LHCN-M2 (cell line): Measurements from ENCODE around the gene SETMAR. TPM values are rescaled to one million over a fixed set of nuclear protein-coding genes. Genes with fewer than 3 reads are reported as not detected.
"Not testable (repeated sequence)": the region's sequence is repeated elsewhere in the genome, so short reads cannot be mapped to it uniquely, and the experiment has no call there.

Experiments
- DNase-seq: peaks from one replicate; pipeline ENCODE4 v3.0.0-alpha.2; 2012; ENCODE audit warnings: low read depth
- polyA plus RNA-seq: library from polyadenylated mRNA; unstranded; fragments of >200 nt; gene quantifications from one replicate; pipeline ENCODE4 v1.2.1, GENCODE V29; 2012; ENCODE audit warnings: missing spikeins
- total RNA-seq: library from RNA; depleted of rRNA; stranded (reverse); fragments of >200 nt; gene quantifications from 2 replicates; pipeline ENCODE4 v1.2.3, GENCODE V29; 2014; rRNA removed

SETMAR gene
- total RNA-seq = 22.0 and 25.2 TPM in 2 replicates
- 11.1 TPM for polyA plus RNA-seq

DNA sequence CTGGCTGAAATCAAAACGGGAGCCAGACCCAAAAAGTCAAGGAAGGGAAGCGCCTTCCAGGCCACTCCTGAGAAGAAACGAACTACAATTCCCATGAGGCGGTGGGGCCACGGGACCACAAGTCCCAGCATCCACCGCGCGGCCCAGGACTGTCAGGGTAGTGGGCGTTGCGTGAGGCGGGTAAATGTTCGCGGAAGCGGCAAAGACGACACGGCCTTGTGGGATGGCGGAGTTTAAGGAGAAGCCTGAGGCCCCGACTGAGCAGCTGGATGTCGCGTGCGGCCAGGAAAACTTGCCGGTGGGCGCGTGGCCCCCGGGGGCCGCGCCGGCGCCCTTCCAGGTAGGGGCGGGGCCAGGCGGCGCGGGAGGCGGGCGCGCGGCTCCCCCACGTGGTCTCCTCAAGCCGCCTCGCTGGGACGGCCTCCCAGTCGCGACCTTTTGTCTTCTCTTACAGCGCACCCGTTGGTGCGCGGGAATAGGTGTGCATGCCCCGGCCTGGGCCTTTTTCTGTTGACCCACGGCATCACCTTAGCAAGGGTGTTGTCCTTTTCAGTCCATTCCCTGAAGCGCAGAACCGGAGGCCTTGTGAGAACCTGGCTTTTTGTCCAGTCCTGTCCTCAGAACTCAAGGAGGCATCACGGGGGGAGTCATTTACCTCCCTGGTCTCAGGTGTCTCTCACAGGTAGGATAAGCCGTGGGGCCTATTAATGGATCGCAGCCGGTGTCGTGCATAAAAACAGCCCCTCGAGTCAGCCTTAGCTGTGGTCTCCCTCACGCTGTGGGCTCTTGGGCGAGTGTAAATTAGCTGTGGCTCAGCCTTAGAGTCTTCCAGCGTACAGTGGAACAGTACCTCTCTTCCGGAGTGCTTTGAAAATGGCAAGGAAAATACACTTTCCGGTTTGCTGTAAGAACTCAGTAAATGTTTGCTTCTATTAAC, at the start of gene SETMAR:
SETMAR (plus strand) TSS at position 183 of the 937 bp plus-strand sequence; CDS start at position 185, 2 bp downstream.
- peak; percentile 85 for DNase-seq

DNA sequence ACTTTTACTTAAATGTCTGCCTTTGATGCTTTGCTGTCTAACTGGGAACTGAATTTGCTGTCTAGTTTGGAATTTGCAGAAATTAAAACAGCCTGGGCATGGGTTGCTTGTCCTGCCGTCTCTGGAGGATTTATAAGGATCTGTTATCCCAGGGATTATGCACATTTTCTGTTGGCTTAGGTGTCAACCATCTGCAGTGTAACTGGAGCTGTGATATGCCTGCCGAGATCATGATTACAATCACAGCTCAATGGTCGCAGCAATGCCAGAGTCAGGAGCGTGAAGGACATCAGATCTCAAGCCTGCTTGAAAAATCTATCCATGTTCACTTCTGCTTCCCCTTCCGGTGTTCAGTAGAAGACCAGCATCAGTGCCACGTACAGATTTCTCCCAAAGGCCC, 41.8 kb upstream of the SETMAR start:
- DNase-seq = no peak

DNA sequence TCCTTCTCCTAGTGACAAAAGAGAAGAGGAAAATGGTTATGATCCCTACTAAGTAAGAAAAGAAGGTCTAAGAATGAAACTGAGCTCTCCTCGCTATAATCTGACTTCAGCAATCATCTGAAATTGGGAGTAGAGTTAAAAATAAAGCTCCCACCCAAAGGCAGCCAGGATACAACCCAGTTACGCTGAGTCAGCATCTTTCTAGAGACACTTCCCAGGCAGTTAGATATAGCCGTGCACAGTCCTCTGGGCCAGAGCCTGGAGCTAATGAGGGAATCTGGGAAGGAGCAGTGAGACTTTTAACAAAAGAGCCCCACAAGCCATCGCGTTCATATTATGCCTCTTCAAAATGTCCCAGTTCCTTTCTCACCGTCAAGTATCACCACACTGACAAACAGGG, 39.1 kb upstream of the SETMAR start:
- DNase-seq = no peak

- DNase-seq = no peak
These were observed 32.4 kb upstream of the SETMAR start for GRCh38 chr3:4270720-4271119.

GRCh38 chr3:4271834-4272233, 31.3 kb upstream of the SETMAR start:
- DNase-seq = peak; percentile 34

DNA sequence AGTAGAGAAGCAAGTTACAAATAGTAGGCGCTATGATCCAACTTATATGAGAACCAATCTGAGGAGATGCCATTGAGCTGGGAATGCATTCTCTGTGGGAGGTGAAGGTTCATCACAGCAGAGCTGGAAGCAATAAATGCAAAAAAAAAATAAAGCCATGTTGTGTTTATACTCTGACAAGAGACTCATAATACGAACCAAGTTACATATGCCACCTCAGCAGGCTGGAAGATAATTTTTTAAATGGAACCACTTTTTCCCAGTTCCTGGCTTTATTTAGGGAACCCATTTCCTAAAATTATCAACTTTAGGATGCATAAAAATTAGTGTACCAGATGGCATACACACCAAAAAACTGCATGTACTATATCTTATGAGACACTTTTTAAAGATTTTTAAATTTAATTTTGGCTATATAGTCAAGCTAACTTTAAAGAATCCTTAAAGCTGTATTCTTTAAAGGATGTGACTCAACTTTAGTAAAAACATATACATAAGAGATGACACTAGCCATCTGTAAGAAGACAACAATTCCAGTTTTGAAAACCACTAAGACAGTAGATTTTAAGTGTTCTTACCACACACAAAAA, 23.6 kb upstream of the SETMAR start:
- DNase-seq = no peak

DNA sequence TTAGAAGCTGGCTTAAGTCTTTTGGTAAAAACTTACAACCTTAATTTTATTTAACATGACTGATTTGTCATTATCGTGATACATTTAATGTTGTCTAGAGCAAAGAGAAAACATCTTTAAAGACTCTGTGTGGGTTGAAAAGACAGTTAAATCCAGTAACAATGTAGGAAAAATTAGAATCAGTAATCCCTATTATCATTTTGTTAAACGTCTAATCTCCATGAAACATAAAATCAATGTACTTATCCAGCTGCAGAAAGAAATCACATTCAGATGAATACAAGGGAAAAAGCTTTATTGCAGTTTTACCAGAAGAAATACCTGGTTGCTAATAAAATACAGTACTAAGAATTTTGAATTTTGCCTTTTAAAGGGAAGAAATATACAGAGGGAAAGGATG, 21.2 kb upstream of the SETMAR start:
- no peak for DNase-seq

- DNase-seq = no peak
These were observed 18.3 kb upstream of the SETMAR start for GRCh38 chr3:4284865-4285264.

DNA sequence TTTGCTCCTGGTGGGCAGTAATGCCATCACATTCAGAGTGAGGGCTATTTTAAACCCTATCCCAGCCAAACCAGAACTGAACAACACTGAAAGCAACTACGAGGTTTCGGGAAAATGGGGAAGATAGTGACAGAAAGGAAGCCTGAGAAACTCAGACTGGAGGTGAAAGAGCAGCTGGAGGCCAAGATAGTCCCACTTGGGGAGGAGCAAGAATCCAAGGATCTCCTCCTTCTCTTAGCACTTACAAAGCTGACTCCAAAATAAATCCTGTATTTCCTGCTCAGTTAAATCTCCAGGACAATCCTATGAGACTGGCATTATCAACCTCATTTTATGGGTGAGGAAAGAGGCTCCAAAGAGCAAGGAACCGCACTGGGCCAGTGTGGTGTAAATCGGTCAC, 14.1 kb upstream of the SETMAR start:
- DNase-seq = no peak

DNA sequence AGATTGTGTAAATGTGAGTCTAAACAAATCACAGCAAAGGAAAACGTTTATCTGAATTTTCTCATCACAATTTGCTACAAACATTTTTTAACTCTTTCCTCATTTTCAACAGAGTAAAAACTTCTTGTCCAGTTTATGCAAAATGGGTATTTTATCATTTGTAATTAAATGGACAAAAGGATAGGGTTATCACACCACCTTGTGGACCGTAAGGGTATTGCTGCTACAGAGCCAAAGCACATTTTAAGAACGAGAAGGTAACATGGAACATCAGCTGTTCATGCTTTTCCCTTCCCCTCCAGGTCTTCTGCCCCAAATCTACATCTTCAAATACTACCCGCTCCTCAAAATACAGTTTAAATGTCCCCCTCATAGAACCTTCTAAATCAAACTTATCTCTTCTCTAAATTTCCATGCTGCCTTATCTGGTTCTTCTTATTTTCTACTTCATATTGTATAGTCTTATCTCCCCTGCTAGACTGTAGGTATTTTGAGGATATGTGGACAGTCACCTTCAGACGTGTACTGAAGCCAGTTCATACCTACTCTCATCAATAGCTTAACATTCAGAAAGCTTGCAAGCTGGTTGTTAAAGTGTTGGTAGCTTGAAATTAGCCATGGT, 12.8 kb upstream of the SETMAR start:
- DNase-seq = peak; percentile 38

DNA sequence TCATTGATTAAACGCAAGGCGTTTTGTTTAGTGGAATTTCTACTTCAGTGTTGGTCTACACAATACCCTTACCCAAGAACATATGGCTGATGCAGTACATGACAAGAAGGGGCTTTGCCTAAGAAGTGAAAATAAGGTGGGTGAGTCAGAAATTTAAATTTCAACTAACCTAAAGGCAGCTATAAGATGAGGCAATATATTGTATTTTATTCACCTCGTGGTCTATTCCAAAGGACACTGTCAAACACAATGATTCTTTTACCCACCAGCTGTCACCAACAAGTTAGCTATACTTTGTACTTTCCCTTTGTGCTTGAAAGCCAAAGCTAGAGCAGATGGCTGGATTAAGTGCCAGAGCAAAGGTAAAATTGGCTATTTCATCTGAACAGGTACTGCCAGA, 10.9 kb upstream of the SETMAR start:
- no peak for DNase-seq

GRCh38 chr3:4294616-4295327, 8.4 kb upstream of the SETMAR start:
- DNase-seq = no peak

- not testable (repeated sequence) for DNase-seq
These were observed 6.7 kb upstream of the SETMAR start for GRCh38 chr3:4296454-4296853.

GRCh38 chr3:4297486-4297885, 5.7 kb upstream of the SETMAR start:
- no peak for DNase-seq

DNA sequence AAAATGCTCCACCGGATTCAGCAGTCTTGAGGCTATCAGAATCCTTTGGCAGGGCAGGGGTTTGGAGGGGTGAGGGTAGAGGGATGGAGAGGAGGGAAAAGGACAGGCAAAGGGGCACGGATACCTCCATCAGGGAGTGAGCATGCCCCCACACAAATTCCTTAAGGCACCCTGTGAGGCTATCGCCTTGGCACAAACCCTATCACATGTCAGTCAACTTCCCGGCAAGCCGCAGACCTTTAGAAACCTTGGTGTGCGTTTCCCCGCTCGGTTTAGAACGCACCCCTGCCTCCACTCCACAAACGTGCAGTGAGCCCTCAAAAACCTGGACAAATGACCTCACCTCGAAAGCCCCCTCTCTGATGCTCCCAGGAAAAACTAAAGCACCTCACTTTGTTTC, 422 bp upstream of the SETMAR start:
- DNase-seq = no peak

DNA sequence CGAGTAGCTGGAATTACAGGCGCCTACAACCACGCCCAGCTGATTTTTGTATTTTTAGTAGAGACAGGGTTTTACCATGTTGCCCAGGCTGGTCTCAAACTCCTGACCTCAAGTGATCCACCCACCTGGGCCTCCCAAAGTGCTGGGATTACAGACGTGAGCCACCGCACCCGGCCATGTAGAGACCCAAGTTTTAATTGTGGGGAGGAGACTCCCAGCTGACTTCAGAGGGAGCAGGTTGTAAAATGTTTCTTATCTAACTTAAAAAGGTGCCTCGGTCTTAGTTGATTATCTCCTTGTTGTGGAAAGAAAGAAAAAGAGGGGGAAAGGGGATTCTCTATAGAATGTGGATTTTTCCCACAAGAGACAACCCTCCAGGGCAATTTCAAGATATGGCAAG, 2.0 kb downstream of the SETMAR start:
- DNase-seq = not testable (repeated sequence)

- DNase-seq = no peak
These were observed 2.9 kb downstream of the SETMAR start for GRCh38 chr3:4306091-4306490.

DNA sequence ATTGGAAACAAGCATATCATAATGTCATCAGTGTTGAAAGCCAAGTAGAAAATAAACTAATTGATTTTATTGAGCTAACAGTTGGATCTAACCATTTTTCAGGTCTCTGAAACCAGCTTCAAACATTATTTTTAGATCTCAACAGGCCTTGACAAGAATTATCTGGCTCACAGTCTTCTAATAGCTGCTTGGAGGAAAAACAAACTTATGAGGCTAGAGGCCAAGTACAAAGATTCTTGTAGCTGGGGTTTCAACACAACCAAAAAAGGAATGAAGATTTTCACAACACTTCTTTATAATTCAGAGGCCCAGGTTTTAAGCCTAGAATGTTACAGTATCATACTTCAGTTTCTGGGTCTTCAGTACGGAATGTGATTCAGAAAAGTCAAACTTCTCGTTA, 3.7 kb downstream of the SETMAR start:
- DNase-seq = no peak

DNA sequence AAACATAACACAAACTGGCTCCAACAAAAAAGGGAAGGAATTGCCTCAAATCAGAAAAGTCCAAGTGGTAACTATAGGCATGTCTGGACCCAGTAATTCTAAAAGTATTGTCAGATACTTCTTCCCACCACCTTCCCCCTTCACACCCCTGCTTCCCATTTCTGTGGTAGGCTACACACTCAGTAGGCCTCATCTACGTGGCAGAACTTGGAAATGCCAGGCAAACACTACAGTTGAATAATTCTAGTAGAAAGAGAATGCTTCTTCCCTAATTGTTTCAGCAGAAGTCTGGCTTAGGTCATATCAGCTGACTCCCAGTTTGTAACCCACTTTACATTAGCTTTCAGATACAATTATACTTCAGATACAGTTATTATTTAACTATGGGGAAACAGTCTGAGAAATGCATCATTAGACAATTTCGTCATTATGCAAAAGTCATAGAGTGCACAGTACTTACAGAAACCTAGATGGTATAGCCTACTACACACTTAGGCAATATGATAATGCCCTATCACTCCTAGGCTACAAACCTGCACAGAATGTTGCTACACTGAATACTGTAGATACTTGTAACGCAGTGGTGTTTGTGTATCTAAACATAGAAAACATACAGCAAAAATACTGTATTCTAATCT, 6.4 kb downstream of the SETMAR start:
- DNase-seq = no peak

GRCh38 chr3:4310971-4311370, 7.8 kb downstream of the SETMAR start:
- DNase-seq = no peak

DNA sequence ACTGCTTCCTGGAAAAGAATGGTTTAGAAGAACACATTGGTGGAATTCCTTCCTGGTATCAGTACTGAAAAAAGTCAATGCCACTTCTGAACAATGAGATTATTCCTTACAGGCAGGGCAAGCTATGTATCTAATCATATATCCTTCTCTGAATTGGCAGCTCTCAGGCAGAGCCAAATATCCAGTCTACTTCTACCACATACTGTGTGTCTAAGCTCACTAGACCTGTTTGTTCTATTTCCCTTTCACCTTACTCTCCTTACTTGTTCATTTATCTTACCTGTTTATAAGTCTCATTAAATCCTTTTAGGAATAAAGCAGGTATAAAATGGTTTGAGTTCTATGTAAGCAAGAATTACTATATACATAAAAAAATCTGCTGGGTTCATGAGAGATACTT, 8.3 kb downstream of the SETMAR start:
- DNase-seq = no peak
